Fibroblast of upper back skin (primary cell): ENCODE results near the gene PSMB5.
A peak's percentile ranks its signal among the peaks of the same experiment; 100 is the strongest.

ENCODE experiments used
- DNase-seq: peaks from one replicate; pipeline ENCODE4 v3.0.0-alpha.2; 2013

PSMB5 gene

DNA sequence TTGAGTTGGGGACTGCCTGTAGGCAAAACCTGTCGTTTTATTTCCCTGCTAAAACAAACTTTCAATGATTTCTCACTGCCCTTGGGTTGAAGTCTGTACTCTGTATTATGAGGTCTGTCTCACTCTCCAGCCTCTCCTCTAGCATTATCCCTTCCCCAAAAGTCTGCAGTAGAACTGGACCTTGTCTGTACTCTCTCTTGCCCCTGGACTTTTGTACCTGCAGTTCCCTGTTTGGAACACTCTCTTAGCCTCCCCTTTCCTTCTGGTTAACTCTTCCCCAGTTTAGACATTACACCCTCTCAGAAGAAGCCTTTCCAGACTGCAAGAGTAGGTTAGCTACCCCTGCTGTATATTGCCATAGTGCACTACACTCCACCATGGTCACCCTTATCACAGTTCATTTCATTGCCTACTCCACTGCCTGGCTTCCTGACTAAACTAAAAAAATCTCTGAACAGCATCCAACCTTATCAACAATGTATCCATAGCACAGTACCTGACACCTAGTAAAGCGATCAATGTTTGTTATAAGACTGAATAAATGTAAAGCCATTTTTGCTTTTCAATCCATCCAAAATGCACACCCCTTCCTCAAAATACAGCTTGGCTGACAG, 48.7 kb downstream of the PSMB5 start:
- no peak for DNase-seq

DNA sequence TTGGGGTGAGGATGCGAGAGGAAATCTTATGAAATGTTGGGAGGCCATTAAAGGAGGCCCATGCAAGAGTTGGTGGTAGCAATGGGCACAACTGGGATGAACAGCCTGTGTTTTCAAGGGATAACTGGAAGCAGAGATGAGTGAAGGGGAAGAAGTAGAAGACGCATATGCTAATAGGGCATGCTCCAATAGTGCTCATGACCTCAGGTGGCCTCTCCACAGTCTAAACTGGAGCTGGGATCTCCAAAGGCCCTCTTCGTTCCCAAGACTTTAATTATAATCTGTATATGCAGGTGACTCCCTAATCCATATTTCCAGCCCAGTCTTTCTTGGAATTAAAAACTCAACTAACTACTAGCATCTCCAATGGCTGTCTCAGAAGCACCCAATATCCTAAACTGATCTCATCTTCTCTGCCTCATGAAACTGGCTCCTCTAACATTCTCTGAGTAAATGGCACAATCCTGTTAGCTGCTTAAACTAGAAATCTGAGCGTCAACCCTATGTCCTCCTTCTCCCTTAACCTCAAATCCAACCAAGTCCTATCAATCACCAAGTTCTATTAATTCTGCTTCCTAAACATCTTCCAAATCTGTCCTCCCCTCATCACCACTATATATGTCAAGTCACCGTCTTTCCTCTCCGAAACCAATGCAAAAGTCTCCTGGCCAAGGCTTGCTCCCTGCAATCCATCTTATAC, 49.6 kb downstream of the PSMB5 start:
- no peak for DNase-seq

DNA sequence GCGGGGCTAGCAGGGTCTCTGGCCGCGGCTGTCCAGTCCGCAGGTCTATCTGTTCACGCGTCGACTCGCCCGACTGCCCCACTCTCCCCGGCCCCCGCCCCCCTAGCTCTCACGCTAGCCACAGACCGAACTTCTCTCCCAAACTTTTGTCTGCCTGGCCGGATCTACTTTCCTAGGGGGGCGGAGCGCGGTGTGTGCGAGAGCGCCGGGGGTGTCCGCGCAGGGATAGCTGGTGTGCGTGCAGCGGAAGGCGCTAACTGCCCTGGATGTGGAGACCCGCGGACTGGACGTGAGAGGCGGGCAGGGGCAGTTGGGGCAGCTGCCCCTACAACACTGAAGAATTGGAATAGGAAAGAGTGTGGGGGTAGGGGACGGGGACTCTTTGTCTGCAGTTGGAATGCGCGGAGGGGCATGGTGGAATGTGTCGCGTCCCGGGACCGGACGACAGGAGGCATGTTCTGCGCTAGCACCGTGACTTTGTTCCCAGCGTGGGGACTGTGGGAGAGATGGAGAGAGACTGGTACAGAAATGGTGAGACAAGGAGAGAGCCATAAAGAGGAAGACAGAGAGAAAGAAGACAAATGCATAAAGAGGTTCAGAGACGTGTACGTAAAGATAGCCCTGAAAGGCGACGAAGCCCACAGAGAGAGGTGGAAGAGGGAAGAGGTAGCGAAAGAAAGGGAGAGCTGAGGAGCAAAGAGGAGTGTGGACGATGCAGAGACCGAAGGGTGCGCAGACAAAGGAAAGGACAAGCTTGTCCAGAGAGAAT, 52.0 kb downstream of the PSMB5 start, which contains the start of gene AJUBA:
Gene AJUBA (minus strand): TSS at position 75 of the 769 bp plus-strand sequence. CDS start 285 bp downstream, outside the sequence.
- peak; percentile 96 for DNase-seq

DNA sequence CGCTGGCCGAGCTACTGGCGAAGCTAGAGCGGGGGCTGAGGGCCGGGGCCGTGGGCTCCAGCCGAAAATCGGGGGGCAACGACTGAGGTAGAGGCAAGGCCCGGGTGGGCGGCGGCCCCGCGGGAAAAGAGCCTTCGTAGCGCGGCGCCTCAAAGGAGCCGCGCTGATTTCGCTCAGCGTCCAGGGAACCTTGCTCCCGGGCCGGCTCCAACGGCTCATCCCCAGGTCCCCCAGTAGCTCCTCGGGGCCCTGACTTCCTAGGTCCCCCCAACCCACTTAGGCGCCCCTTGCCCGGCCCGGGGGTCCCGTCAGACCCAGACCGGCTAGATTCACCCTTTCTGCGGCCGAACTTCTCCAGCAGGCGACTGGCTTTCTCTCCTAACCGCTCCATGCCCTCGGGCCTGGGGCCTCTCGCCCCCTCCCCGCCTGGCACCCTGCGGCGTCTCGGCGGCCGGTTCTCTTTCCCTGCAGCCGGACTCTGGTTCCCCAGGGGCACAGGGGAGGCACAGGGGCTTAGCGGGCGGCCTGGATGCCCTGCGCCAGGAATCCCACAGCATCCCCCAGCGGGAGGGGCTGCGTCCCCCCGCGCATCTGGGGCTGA, 52.7 kb downstream of the PSMB5 start:
- no peak for DNase-seq

DNA sequence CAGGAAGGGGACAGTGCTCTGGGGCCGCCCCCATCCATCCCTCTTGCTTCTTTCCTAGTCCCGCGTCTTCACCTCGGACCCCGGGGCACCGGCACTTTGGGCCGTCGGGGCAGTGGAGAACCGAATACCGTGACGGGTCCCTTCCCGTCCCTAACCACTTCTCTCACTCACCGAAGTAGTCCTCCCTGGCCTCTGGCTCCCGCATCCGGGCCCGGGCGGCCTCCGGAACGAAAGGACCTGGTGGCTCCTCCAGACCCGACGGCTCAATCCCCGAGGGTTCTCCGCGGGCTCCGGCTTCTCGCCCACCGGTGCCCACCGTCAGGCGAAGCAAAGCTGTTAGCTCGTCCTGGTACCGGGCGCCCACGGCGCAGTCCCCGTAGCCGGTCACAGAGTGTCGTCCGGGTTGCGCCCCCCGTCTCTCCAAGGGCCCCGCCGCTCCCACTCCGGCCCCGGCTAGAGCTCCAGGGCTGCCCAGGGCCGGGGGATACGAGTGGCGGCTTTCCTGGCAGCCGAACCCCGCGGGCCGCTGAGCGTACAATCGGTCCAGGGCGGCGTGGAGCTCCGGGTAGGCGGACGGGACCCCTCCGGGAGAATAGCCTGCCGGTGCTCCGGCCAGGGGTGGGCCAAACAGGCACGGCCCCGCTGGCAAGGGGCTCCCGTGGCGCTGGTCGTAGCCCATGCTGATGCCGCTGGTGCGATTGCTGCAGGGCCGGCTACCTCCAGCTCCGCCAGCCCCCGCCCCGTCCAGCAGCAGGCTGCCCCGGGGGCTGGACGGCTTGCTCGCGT, 53.4 kb downstream of the PSMB5 start:
- DNase-seq, result no peak

DNA sequence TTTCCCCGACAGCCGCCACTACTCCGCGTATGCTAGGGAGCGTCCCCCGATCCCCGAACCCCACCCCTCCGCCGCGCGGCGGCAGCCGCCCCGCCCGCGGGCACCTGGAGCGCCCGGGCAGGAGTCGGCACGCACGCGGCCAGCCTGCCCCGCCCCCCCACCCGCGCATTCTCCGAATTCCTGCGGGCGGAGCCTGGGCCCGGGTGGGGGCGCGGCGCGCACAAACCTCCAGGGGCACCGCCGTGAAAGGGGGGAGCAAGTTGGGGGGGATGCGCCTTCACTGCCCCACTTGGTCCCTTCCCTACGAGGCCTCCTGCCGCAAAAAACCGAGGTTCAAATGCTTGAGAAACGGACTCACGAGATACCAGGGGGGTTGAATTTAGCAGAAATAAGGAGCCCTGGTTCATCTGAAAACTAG, 54.0 kb downstream of the PSMB5 start:
- DNase-seq, result peak; percentile 71

DNA sequence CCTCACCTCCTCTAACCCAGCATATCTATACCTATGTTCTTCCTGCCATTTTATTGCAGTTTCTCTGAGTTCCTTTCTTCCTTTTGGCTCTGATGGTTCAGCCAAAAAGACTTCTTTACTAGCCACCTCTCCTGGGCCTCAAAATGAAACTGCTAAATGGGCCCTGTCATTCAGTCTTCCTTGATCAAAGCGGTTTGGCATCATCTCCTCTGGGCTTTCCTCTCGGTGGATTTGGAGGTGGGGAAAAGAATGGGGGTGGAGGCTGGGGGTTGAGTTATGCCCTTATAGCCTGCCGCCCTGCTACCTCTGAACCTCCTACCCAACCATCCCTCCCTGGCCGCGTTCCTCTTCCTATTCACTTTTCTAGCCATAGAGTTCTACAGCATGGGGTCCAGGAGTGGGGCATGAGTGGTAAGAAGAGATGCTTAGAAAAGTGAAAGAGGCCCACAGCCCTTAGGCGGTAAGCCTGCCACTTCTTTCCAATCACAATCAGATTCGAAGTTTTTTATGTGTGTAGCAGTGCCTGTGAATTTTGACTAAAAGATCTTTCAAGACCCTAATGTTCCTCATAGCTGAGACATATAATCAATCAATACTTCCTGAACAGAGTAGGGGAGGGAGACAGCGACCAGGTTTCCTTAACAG, 54.8 kb downstream of the PSMB5 start:
- DNase-seq, result peak; percentile 30

DNA sequence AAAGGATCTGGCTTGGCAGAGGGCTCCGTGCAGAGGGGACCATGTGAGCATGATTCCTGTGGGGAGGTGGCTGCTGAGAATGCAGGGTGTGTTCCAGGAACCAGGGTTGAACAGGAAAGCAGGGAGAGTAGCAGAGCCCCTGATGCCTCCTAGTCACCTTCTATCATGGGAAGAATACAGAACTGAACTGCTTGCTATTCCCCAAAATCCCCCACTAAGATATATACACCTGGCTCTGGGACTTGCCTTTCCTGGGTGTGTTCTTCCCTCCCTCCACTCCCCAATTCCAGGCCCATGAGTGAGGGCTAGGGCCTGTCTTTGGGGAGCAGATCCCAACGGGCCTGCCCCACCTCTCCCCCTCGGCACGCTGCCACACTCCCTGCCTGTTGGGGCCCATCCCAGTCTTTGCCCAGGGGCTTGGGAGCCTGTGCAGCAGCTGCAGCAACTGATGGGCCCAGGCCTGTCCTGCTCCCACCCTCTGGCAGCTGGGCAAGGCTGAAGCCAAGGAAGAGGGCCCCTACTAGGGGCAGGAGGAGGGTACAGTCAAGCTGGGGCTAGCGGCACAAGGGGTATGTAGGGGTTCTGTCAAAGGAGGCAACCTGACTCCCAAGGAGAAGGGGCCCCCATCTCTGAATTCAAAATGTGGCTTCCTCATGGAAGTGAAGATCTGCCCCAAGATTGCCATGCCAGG, 55.6 kb downstream of the PSMB5 start:
- no peak for DNase-seq

DNA sequence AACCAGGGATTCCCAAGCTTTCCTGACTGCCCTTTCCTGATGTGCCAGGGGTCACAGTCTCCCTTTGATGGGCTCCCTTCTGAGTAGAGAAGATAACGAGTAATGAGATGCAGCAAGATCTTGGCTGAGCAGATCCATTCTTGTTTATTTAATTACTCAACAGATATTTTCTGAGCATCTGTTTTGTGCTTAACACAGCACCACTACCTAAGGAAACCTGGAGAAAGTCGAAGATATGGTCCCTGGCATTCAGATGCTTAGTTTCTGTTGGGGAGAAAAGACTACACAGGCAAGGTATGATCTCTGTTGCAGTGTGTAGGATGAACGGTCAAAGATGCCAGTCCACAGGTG, 56.2 kb downstream of the PSMB5 start:
- no peak for DNase-seq

DNA sequence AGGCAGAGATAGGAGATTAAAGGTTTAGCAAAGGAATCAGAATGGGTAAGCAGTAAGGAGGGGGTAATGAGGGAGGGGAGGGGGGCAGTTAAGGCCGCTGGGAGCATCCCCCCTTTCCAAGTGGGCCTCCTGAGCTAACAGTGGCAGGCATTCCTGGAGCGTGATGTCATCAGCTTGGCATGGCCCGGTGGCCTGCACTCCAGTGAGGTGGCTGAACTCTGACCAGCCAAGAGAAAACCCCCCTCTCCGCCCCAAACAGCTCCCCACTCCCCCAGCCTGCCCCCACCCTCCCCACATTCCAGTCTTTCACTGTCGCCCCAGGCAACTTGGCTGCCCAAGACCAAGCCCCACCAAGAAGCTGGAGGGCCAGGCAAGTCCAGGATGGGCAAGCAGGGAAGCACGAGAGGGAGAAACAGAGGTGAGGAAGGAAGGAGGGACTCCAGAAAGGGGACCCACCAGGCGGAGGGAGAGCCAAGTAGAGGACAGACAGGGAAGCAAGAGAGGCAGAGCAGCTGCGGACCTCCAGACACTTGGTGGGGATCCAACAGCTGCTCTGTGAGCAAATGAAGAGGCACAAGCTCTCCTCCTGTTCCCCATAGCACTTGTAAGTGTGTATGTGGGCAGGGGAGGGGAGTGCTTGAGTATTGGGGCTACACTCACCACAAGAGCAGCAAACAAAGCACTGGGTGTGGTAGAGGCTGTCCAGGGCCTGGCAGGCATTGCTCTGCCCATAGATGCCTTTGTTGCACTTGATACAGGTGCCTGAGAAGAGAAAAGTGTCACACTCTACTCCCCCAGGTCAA, 56.8 kb downstream of the PSMB5 start:
- DNase-seq, result peak; percentile 88

DNA sequence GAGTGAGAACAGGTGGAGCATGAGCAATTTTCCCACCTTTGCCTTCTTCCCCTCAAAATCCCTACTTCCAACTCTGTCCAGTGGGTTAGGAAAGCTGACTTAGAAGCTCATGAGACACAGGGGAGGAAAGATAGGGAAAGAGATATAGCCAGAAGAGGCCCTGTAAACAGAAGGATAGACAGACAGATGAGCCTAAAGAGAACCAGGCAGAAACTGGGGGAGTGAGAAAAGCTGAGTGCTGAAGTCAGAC, 57.3 kb downstream of the PSMB5 start:
- no peak for DNase-seq

DNA sequence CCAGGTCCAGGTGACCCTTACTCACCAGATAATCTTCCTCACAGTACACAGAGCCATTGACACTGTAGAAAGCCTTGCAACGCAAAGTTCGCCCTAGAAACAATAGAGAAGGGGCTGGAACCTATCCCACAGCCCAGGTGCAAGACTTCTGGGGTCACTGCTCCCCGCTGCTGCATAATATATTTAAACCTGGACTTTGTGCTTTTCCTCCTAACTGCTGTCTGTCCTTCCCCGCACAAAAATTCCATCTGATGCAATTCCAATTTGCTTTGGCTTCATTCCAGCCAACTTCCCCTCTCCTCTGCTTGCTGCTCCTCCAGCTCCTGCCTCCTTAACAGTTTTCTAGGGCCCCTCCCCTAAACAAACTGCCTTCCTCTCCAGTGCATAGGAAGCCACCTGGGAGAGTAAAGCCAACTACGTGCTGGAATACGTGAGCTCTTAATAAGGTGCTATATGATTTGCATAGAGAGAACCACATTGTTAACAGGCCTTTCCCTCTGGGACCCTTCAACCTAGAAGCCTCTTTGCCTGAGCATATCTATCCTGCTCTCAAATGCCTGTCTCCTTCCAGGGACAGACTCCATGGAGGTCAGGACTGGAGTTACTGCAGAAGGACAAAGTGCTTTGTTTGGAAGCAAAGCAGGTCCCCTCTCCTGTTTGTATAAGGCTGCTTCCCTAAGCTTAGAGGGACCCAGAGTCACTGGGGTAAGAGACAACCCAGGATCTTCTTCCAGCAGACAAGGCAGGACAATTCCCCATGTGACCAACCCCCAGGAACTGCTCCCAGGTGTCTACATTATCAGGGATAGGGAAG, 57.9 kb downstream of the PSMB5 start:
- peak; percentile 83 for DNase-seq
